Body of pancreas (tissue), 4 donors: ENCODE measurements around the gene ANKRD24.
"Not testable (repeated sequence)": the region's sequence is repeated elsewhere in the genome, so short reads cannot be mapped to it uniquely, and the experiment has no call there.

Experiments used
- CTCF ChIP-seq, 7 experiments: fragments of 450-650 bp in 4 of 7; fragments of 200-600 bp in 3 of 7; sonication (generic) in 3 of 7; IDR thresholded peaks; one replicate each; pipeline ENCODE4 v1.5.1; 2016 to 2019; ENCODE audit warnings: antibody characterized with exemption in 7 of 7
- POLR2A ChIP-seq, 3 donors: fragments of 450-650 bp; IDR thresholded peaks; one replicate each; pipeline ENCODE4 v1.6.1; 2016; ENCODE audit warnings: antibody characterized with exemption in 3 of 3, mild to moderate bottlenecking in 2 of 3

- TF ChIP-seq POLR2A, CTCF (IDR thresholded peaks at IDR 0.05): not testable (repeated sequence)
Measured at GRCh38 chr19:4245938-4246337, 63.4 kb downstream of the ANKRD24 start.
